GM18508 (cell line): ENCODE measurements around the gene OR52E6.

ENCODE experiments used
- ATAC-seq: cut with Tn5 transposase; IDR thresholded peaks from one replicate; pipeline ENCODE4 v1.9.1; 2021; ENCODE audit warnings: moderate number of reproducible peaks; ENCODE audit not compliant: insufficient read depth, unreplicated experiment

OR52E6 gene

GRCh38 chr11:5807580-5807979 lies 34.1 kb downstream of the OR52E6 start:
- ATAC-seq, result no peak

GRCh38 chr11:5803982-5804381 lies 37.7 kb downstream of the OR52E6 start:
- ATAC-seq, result no peak

DNA sequence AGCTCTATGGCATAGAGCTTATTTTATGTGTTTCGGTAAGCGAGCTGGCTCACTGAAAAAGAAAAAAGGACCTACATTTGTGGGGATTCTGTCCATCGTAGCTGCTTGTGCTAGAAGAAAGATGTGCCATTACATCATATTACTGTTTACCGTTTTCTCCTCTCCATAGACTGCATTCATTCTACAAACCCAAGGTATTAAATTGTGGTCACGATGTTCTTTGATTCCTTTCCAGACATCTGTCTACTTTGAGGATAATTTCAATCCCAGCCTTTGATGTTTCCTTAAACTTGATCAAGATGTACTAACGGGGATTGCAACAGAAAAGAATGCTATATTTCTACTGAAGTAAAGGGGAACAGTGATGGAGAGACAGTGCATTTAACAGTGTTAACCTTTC lies 45.2 kb downstream of the OR52E6 start:
- ATAC-seq, result no peak

DNA sequence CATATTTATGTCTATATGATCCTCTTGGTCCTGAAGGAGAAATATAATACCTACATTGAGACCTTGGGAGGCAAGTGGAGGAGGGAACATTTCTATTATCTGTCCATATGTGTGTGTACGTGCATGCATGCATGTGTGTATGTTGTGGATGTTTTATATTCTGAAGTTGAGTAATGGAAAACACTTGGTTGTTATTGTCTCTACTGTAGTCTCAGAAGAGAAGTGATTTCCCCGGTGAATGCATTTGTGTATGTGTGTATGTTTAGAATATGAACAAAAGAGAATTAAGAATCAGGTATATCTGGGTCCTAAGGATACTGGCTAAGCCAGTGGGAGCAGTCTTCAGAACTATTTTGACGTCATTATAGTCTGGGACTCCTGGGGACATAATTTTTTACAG lies 50.5 kb downstream of the OR52E6 start, which contains the start of gene OR52N1:
Gene OR52N1, minus strand, starts transcription at position 101 of the 400 bp plus-strand sequence. CDS start 2,449 bp downstream, outside the sequence.
- no peak for ATAC-seq
